Measurements from ENCODE around the gene GIT1.

Gene GIT1

DNA sequence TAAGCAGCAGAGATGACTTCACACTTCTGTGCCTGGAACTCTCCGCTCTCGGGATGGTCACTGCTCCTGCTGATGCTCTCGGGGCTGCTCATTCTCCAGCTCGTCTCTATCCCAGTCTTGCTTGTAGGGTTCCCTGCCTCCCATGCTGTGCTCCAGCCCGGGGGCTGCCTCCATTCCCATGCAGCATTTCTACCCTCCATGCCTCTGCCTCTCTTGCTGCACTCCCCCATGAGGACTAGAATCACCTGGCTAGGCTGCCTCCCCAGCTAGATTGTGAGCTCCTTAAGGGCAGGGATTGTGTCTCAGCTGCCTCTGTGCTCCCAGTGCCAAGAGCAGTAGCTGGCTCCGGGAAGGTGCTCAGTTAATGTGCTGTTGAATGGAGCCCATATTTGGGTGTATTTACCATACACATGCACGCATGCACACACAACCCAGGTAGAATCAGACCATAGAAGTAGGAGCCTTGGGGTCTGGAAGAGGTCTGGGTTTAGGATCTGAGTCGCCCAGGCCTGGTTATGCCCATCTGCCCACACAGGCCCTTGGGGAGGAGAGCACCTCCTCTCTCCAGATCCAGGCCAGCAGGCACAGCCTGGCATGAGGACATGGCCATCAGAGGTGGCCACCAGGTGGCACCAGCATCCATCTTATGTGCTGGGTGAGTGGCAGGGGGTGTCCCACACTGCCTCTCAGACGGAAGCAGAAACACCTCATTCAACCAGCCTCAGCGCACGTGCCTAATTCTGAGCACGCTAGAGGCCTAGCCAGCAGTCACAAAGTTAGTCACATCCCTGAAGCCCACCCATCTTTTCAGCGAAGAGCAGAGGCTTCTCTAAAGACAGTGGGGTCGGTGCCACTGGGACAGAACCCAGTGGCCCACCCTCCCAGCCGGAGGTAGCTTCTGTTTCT lies 9.3 kb downstream of the GIT1 start:
- DNase-seq (ENCODE audit: low read depth) = peak; percentile 73

DNA sequence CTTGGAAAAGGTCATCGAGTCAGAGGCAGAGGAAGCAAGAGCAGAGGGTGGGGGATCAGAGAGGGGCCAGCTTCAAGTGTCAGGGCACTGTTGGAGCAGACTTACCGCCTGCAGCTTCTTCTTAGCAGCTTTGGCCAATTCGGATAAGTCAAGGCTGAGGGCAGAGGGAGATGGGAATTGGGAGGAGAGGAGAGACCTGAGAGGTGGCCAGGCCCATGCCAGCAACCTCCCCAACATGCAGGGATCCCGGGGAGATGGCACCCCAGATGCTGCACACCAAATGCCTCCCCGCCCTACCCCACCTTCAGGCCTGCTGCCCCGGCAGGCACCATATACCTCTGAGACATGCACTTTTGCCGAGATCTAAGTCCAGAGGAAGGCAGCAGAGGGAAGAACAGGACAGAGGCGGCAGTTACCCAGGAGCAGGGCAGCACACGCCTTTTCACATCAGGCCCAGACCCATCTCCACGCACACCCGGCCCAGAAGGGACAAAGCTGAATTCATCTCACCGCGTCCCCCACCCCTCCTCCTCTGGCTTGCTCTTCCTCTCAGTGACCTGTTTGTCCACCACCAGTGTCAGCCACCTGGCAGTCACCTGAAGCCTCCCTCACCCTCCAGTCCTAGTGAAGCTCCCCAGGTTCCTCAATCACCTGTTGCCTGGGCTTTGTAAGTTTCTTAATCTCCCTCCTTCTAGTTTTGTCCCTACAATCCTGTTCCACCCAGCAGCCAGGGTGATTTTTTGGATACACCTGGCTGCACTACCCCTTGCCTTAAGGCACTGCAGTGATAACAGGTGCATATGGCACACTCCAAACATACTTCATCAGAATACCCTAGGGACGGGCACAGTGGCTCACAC lies 10.6 kb downstream of the GIT1 start:
- DNase-seq (ENCODE audit: low read depth) = no peak

DNA sequence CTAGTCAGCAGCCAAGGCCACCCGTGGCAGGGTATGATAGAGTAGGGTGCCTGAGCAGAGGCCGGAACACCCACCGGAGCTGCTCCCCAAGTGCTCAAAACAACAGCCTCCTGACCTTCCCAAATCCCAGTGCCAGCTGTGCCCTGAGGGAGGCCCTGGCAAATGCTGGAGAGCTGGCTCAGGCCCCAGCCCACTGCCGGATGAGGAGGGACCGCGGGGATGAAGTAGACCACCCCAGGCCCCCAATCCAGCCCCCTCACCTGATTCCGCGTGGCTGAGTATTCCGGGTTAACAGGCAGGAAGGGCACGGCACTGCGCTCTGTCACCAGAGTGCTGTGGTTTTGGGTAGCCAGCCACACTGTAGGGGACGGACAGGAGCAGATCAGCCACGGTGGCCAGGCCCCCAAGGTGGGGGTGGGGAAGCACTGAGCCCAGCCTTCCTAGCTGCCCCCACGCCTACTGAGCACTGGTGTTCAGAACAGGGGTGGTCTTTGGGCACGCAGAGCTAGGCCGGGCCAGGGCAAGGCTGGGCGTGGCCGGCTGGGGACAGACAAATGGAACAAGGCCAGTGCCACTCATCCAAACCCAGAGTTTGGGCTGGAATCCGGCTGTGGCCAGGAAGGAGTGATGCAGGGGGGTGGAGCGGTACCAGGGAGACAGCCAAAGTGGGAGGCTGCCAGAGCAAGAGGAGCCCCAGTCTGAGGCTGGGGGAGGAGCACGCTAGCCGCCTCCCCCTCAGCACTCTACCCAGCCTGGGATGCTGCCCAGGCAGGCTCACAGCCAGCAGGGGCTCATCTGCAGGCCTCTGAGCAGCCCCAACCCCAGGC lies 11.8 kb downstream of the GIT1 start:
- no peak for DNase-seq (ENCODE audit: low read depth)

DNA sequence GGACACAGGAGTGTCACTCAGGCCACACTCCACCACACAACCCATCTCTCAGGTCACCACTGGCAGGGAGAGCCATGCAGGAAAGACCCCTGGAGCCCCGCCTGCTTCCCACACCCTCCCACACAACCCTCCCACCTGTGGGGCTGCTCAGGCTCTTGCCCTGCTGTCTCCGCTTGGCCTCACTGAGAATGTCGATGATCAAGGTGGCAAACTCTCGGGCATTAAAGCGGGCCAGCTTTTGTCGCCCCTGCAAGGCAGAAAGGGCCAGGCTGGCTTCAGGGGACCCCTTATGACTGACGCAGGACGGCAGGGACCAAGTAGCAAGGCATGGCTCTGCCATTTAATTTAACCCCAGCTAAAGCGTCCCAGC lies 12.5 kb downstream of the GIT1 start:
- DNase-seq (ENCODE audit: low read depth) = no peak

DNA sequence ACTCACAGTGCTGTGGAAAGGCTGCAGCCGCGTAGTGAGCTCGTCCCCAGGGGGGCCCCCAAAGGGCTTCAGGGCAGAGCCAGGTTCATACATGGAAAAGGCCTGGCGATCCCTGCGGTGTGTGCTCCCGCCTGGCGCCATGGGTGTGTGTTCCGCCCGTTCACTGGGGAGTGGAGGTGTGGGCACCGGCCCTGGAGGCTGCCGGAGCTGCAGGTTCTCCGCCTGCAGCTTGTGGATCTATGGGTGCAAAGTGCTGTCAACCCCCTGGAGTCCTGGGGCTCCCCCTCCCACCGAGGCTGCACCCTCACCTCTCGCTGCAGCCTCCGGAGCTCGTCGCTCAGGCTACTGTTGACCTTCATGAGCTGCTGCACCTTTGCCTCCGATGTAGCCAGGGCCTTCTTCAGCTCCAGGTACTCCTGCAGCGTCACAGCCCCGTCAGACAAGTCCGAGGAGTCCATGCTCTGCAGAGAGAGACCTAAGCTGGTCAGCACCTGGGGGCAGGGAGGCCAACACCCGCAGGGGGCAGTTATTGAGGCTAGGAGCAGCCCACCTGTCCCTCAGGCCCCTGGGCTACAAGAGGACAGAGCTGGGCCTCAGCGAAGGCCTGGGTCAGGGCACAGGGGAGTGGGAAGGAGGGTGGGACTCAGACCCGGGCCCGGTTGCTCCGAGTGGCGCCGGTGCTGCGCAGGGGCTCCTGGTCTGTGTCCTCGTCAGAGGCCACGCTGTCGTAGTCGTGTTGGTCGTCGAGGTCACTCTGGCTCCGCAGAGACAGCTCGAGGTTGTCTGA lies 13.0 kb downstream of the GIT1 start:
- no peak for DNase-seq (ENCODE audit: low read depth)

DNA sequence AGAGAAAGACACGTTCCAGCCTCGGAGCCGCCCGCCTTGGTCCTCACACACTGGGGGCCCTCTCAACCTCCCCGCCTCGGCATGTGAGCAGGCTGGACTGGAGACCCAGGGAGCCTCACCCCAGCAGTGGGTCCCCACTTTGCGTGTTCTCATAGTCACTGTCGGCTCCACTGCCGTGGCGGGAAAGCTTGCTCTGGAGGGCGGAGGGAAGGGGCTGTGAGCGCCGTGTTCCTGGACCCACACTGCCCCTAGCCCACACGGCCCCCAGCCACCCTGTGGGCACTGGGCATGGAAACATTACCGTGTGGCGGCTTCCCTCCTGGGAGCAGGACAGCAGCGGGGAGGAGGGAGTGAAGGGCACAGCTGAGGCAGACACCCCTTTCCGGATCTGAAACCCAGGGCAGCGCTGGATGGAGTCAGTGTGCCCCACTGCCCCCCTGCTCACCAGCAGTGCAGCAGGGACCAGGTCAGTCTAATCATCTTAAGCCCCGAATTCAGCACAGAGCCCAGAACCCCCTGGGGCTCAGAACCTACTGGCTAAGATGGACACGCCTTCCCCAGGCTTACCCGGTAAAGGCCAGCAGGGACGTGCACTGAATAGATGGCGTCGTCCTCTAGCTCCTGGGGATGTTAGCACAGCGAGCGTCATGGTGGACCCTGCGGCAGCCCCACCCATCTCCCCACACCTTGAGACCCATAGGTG lies 13.8 kb downstream of the GIT1 start:
- no peak for DNase-seq (ENCODE audit: low read depth)

DNA sequence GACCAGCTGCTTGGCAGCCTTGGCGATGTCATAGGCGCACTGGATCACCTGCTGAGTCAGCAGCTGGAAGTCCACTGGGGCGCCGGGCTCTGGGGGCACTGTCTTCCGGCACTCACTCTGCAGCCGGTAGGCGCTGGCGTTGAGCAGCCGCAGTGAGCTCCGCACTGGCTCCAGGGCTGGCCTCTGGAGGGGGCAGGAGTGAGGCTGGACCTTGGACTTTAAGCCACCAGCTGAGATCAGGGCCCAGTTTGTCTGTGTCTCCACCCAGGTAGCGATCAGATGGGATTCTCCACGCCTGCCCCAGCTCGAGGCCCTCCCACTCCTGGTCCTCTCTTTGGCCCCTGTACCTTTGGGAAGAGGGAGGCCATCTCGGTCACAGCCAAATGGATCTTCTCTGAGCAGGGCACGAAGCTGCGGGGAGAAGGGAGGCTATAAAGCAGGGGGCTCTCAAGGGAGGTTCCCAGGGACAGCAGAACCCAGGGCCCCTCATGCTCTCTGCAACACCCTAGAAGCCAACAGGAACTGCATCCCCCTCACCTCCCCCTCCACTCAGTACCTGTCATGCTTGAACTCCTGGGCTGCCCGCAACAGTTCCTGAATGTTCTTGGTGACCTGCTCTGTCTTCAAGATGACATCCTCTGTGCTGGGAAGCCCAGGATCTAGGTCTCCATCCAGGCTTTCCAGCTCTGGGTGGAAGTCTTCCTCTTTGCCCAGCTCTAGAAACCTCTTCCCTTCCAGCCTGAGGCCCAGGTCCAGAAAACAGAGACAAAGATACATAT lies 14.5 kb downstream of the GIT1 start:
- no peak for DNase-seq (ENCODE audit: low read depth)

DNA sequence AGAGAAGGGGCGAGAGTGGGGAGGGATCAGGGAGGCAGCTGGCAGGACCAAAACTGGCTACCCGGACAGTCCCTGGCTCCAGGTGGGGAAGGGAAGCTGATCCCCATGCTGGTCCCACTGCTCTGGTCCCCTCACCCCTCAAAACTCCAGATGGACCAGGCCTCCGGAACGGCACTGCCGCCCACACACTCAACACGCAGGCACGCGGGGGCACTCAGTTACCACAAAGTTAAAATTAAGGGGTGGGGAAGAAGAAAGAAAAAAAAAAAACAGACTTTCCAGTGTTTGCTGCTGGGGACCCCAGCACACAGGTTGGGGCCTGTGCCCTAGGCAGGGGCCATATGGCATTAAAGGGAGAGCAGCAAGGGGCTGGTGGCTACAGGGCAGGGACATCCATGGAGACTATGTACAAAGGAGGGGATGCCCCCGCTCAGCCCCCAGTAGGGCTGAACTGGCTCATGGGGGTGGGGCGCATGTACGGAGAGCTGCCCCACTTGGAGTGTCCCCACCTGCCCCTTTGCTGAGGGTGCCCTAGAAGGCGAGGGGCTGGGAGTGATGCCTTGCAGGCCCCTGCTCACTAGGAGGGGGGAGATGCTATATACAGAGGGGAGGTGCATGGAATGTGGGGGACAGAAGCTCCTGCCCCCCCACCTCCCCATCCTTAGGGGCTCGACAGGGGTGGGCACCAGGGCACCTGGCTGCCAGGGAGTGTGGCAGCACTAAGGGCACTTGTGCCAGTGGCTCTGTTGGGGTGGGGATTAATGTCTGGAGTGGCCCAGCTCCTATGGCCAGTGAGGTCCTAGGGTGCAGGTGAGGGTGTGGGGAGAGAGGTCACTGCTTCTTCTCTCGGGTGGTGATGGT lies 15.3 kb downstream of the GIT1 start:
- no peak for DNase-seq (ENCODE audit: low read depth)

DNA sequence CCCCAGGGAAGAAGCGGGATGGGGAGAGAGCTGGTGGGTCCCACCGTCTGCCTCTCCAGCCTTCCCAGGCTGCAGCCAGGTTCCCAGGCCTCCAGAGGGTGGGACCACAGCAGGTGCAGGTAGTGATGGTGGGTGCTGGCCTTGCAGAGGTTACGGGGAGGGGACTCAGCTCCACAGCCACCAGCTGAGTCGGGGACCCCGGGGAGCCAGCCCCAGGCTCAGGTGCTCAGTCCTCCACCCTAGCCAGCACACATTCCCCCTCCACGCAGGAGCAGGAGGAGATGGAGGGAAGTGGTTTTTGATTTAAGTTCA lies 15.9 kb downstream of the GIT1 start:
- DNase-seq (ENCODE audit: low read depth) = no peak

DNA sequence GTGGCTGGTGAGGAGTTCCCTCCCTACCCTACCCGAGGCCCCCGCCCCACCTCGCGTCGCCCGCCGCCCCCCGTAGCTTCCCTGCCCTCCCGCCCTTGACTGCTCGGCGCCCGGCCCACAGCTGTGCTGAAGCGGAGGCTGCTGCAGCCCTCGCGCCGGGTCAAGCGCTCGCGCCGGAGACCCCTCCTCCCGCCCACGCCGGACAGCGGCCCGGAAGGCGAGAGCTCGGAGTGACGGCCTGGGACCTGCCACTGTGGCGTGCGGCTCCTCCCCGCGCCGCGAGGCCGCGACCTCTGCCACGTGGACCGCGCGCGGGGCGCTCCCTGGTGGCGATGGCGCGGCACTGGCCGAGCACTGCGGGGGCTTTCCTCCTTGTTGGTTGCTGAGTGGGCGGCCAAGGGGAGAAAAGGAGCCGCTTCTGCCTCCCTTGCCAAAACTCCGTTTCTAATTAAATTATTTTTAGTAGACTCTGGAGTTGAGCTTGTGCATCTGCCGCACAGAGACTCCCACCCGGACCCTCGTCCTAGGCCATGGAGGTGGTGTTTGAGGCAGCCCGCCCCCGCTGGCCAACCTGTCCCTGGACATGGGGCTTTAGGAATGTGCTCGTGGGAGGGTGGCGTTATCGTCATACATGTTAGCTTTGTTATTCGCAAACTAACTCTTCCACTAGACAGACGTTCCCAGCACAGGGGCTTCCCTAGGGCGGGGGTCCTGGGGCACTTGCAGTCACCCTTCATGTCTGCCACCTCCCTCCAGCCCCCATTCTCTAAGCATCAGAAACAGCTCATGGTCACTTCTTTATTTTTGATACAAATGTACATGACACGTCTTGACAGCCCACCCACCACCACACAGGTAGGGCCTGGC lies 16.5 kb downstream of the GIT1 start:
- DNase-seq (ENCODE audit: low read depth) = peak; percentile 58

DNA sequence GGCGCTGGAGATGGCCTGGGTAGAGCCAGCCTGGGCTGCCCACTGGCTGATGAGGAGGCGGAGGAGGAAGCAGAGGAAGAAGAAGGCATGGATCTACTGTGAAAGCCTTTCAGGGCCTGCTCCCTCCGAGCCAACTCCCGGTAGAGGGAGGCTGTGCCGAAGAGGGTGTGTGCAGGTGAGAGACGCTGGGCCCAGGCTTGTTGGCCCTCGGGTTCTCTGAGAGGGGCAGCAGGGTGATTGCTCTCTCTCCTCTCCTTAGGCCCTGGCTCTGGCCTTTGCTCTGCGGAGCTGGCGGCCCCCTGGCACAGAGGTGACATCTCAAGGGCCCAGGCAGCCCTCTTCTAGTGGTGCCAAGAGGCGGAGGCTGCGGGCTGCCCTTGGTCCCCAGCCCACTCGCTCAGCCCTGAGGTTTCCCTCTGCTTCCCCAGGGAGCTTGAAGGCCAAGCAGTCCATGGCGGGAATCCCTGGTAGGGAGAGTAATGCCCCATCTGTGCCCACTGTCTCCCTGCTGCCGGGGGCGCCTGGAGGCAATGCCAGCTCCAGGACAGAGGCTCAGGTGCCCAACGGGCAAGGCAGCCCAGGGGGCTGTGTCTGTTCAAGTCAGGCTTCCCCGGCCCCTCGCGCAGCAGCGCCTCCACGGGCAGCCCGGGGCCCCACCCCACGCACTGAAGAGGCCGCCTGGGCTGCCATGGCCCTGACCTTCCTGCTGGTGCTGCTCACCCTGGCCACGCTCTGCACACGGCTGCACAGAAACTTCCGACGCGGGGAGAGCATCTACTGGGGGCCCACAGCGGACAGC lies 17.4 kb downstream of the GIT1 start:
- DNase-seq (ENCODE audit: low read depth) = no peak

DNA sequence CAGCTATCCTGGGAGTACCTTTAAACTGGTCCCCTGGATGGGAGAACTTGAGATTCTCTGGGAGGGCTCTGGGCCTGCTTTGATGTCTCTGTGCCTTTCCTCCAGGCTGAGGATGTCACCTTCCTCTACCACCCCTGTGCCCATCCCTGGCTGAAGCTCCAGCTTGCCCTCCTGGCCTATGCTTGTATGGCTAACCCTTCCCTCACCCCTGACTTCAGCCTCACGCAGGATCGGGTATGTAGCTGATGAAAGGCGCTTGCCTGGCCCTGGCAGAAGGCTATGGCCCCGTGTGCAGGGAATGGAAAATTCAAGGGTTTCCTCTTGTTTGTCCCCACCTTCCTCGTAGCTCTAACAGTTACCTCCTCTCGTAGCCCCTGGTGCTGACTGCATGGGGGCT lies 18.0 kb downstream of the GIT1 start:
- no peak for DNase-seq (ENCODE audit: low read depth)

DNA sequence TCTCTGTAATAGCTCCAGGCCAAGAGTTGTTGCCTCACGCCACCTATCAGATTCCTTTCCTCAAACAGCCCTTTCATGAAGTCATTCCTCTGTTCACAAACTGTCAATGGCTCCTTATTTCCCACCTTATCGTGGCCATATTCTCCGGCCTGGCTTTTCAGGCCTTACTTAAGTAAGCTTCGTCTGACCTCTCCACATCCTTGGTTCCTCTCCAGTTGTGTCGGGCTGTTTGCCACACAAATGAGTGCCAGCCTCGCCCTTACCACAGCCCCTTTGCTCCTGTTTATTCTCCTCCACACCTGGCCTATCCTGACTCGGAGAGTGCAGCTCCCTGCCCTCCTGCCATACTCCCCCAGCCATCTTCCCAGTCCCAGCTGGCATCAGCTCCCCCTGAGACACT lies 18.9 kb downstream of the GIT1 start:
- no peak for DNase-seq (ENCODE audit: low read depth)

DNA sequence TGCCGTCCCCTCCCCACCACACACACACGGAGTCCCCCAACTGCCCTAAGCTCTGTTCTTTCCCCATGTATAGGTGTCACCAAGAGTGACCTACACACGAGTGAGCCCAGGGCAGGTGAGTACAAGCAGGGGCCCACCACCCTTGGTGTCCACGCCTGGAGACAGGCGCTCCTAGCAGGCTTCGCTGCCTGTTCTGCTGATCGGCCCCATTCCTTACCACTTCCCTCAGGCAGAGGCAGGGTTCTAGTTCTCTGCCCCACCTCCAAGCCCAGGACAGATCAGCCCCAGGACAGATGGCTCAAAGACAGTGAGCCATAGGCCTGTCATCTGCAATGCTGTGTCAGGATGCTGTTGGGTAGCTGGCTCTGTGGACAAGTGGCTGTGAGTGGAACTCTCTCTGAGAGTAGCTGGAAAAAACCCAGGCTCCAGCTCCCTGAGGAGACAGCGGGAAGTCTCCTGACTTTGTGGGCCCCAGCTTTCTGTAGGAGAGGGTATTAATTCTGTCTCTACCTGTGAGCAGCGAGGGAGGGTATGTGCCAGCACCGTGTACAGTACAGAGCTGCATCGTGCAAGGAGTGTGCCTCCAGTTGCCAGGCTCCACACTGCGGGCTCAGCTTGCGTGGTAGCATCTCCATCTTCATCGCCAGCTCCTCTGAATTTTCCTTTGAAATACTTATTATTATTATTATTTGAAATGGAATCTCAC lies 20.1 kb downstream of the GIT1 start:
- no peak for DNase-seq (ENCODE audit: low read depth)

DNA sequence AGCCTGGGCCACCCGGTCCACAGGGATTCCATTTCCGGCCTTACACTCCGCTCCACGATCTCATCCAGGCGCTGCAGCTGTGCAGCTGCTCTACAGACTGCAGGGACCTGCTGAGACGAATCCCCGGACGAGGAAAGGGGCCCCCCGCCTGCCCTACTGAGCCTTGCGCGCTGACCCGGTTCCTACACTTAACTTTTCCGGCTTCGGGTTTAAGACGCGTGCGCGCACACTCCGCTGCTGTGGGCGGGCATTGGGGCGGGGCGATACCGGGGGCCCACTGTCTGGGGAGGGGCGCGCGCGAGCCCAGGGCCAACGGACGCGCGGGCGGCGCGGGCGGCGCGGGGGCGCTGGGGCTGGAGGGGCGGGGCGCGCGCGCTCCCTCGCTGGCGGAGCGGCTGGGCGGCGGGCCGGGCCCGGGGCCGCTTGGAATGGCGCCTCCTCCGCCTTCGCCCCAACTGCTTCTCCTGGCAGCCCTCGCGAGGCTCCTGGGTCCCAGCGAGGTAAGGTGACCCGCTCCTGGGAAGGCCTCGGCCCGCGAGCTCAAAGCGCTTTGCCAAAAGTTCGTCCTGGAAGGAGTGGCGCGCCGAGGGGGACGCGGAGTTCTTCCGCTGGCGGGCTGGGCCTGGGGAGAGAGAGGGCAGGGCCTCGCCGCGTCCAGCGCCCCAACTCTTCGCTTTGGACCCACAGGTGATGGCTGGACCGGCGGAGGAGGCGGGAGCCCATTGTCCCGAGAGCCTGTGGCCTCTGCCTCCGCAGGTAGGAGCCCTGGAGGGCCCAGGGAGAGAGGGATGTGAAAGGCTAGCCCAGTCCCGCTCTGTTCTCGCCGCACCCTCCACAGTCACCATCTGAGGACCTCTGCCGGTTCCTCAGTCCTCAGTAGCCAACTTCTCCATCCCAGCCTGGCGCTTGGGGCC lies 20.9 kb downstream of the GIT1 start, which contains the start of gene TP53I13:
TP53I13 (plus strand) TSS at position 371 of the 914 bp plus-strand sequence; CDS start at position 429, 58 bp downstream.
- DNase-seq (ENCODE audit: low read depth) = peak; percentile 83

All from iris pigment epithelial cell (primary cell).